ENCODE results near the gene CENPVL2. TPM values are rescaled to one million over a fixed set of nuclear protein-coding genes. Genes with fewer than 3 reads are reported as not detected.
"Not testable (repeated sequence)": the region's sequence is repeated elsewhere in the genome, so short reads cannot be mapped to it uniquely, and the experiment has no call there.

CENPVL2 gene
- not detected for total RNA-seq

- not testable (repeated sequence) for H3K27me3 ChIP-seq; H3K36me3 ChIP-seq; H3K9me3 ChIP-seq; H3K4me3 ChIP-seq; H3K4me1 ChIP-seq; H3K27ac ChIP-seq; DNase-seq; ATAC-seq (ENCODE audit: low FRiP score in 2 of 2)
- no CpG with 5 or more reads among the region's 30 CpGs for WGBS, 2 donors
Measured at GRCh38 chrX:51682720-51683062, at the start of gene CENPVL2. Gene CENPVL2, minus strand, starts transcription at chrX:51682831. Its CDS starts 0 bp downstream, at chrX:51682831.

GRCh38 chrX:51728202-51728601 is 45.6 kb upstream of the CENPVL2 start:
- Histone ChIP-seq H3K36me3 (no peaks in the 10 kb centered on the region), H3K4me3 (no peak overlapping the region), H3K4me1 (no peaks in the 10 kb centered on the region), H3K27me3 (no peaks in the 10 kb centered on the region), H3K9me3 (no peaks in the 10 kb centered on the region), H3K27ac (no peak overlapping the region)
- ATAC-seq (ENCODE audit: low FRiP score in 2 of 2) = no peak
- TF ChIP-seq POLR2AphosphoS5 (IDR thresholded peaks at IDR 0.05) (no peak), CTCF (IDR thresholded peaks at IDR 0.05) (no peak), EP300 (IDR thresholded peaks at IDR 0.05) (no peak), POLR2A (IDR thresholded peaks at IDR 0.05) (no peak)
- no peak for DNase-seq

- WGBS, 2 donors = no CpG with 5 or more reads among the region's 18 CpGs
- not testable (repeated sequence) for H3K4me1 ChIP-seq; ATAC-seq (ENCODE audit: low FRiP score in 2 of 2); DNase-seq; H3K27ac ChIP-seq; H3K27me3 ChIP-seq; H3K9me3 ChIP-seq; H3K36me3 ChIP-seq; H3K4me3 ChIP-seq
Measured at GRCh38 chrX:51712943-51713647, 30.5 kb upstream of the CENPVL2 start.

GRCh38 chrX:51710277-51711164 is 27.9 kb upstream of the CENPVL2 start, which contains the start of gene CENPVL1:
Gene CENPVL1, plus strand, starts transcription at chrX:51710512. Its CDS starts 0 bp downstream, at chrX:51710512.
- WGBS, 2 donors = no CpG with 5 or more reads among the region's 87 CpGs

GRCh38 chrX:51697397-51697796 is 14.8 kb upstream of the CENPVL2 start:
- Histone ChIP-seq H3K4me3 (no peak overlapping the region), H3K27ac (no peak overlapping the region), H3K36me3 (no peaks in the 10 kb centered on the region), H3K4me1 (no peaks in the 10 kb centered on the region), H3K27me3 (no peaks in the 10 kb centered on the region), H3K9me3 (no peaks in the 10 kb centered on the region)
- DNase-seq (no peak), ATAC-seq (ENCODE audit: low FRiP score in 2 of 2) (no peak)
- 91 to 95% methylated on average over 7 to 8 of the region's 8 CpGs for WGBS, 2 donors
- no peak for TF ChIP-seq EP300 (IDR thresholded peaks at IDR 0.05)
- TF ChIP-seq POLR2AphosphoS5 (IDR thresholded peaks at IDR 0.05) = no peak
- TF ChIP-seq CTCF (IDR thresholded peaks at IDR 0.05) = no peak
- no peak for TF ChIP-seq POLR2A (IDR thresholded peaks at IDR 0.05)

More at GRCh38 chrX:51710277-51711164, 27.9 kb upstream of the CENPVL2 start, which contains the start of gene CENPVL1:
- not testable (repeated sequence) for DNase-seq; H3K4me1 ChIP-seq; H3K27ac ChIP-seq; H3K36me3 ChIP-seq; H3K9me3 ChIP-seq; ATAC-seq (ENCODE audit: low FRiP score in 2 of 2); H3K4me3 ChIP-seq; H3K27me3 ChIP-seq

GRCh38 chrX:51694254-51694653 is 11.6 kb upstream of the CENPVL2 start:
- Histone ChIP-seq H3K4me1 (no peaks in the 10 kb centered on the region), H3K4me3 (no peak overlapping the region), H3K36me3 (no peaks in the 10 kb centered on the region), H3K27me3 (no peaks in the 10 kb centered on the region), H3K9me3 (no peaks in the 10 kb centered on the region), H3K27ac (no peak overlapping the region)
- ATAC-seq (ENCODE audit: low FRiP score in 2 of 2) (no peak), DNase-seq (no peak)
- TF ChIP-seq POLR2AphosphoS5 (IDR thresholded peaks at IDR 0.05) = no peak
- TF ChIP-seq CTCF (IDR thresholded peaks at IDR 0.05) = no peak
- TF ChIP-seq EP300 (IDR thresholded peaks at IDR 0.05) = no peak
- TF ChIP-seq POLR2A (IDR thresholded peaks at IDR 0.05) = no peak
- WGBS, 2 donors = 68 to 96% methylated on average over 3 to 6 of the region's 6 CpGs

- DNase-seq; ATAC-seq (ENCODE audit: low FRiP score in 2 of 2): not testable (repeated sequence)
Measured at GRCh38 chrX:51681808-51682719, 567 bp downstream of the CENPVL2 start.

GRCh38 chrX:51679689-51680433 is 2.8 kb downstream of the CENPVL2 start:
- no CpG with 5 or more reads among the region's 18 CpGs for WGBS, 2 donors
- H3K4me1 ChIP-seq; ATAC-seq (ENCODE audit: low FRiP score in 2 of 2); H3K36me3 ChIP-seq; DNase-seq; H3K9me3 ChIP-seq; H3K27ac ChIP-seq; H3K27me3 ChIP-seq; H3K4me3 ChIP-seq: not testable (repeated sequence)

More at GRCh38 chrX:51681808-51682719, 567 bp downstream of the CENPVL2 start:
- not testable (repeated sequence) for H3K9me3 ChIP-seq, H3K36me3 ChIP-seq, H3K4me1 ChIP-seq, H3K4me3 ChIP-seq, H3K27me3 ChIP-seq, H3K27ac ChIP-seq
- no CpG with 5 or more reads among the region's 88 CpGs for WGBS, 2 donors
